ENCODE measurements around the gene ENKUR. TPM values are rescaled to one million over a fixed set of nuclear protein-coding genes. Genes with fewer than 3 reads are reported as not detected.

ENKUR gene
- total RNA-seq, 3 donors from 2014 or later (not counting 1 experiment from before 2014, with no cell fraction given) = 0.48 to 3.0 (median 0.73) TPM

- Mint-ChIP-seq H3K27me3 (ENCODE audit: low read depth in 2 of 2) (no peaks in the 10 kb centered on the region), H3K36me3 (no peaks in the 10 kb centered on the region), H3K4me3 (no peak overlapping the region), H3K27ac (no peak overlapping the region), H3K9me3 (no peaks in the 10 kb centered on the region), H3K4me1 (no peaks in the 10 kb centered on the region)
- Histone ChIP-seq H3K4me1 (ENCODE audit: control insufficient read depth, insufficient read depth, low read length) (no peaks in the 10 kb centered on the region), H3K27ac (ENCODE audit: low read length) (no peak overlapping the region), H3K36me3 (ENCODE audit: control insufficient read depth, insufficient read depth, low read length) (no peaks in the 10 kb centered on the region), H3K9me3 (ENCODE audit: control insufficient read depth, insufficient read depth, low read length) (no peaks in the 10 kb centered on the region), H3K4me3 (ENCODE audit: low read length) (no peak overlapping the region), H3K27me3 (ENCODE audit: control insufficient read depth, insufficient read depth, low read length) (no peaks in the 10 kb centered on the region)
- intact Hi-C loops (cut with micrococcal nuclease) = no loop called here
- ATAC-seq (no peak), DNase-seq (no peak)
- WGBS (ENCODE audit: insufficient coverage) = 96% methylated on average over 7 of the region's 8 CpGs
- no peak for TF ChIP-seq CTCF (IDR thresholded peaks at IDR 0.05)
Observed at GRCh38 chr10:25024528-25024927, 8.6 kb upstream of the ENKUR start.

GRCh38 chr10:25023278-25023677 lies 7.3 kb upstream of the ENKUR start:
- Mint-ChIP-seq H3K36me3 (no peaks in the 10 kb centered on the region), H3K4me3 (no peak overlapping the region), H3K9me3 (no peaks in the 10 kb centered on the region), H3K27ac (no peak overlapping the region), H3K27me3 (ENCODE audit: low read depth in 2 of 2) (no peaks in the 10 kb centered on the region), H3K4me1 (no peaks in the 10 kb centered on the region)
- Histone ChIP-seq H3K27me3 (ENCODE audit: control insufficient read depth, insufficient read depth, low read length) (no peaks in the 10 kb centered on the region), H3K4me1 (ENCODE audit: control insufficient read depth, insufficient read depth, low read length) (no peaks in the 10 kb centered on the region), H3K4me3 (ENCODE audit: low read length) (no peak overlapping the region), H3K9me3 (ENCODE audit: control insufficient read depth, insufficient read depth, low read length) (no peaks in the 10 kb centered on the region), H3K36me3 (ENCODE audit: control insufficient read depth, insufficient read depth, low read length) (no peaks in the 10 kb centered on the region), H3K27ac (ENCODE audit: low read length) (no peak overlapping the region)
- 56% methylated on average over 3 of the region's 3 CpGs for WGBS (ENCODE audit: insufficient coverage)
- DNase-seq (no peak), ATAC-seq (no peak)
- no peak for TF ChIP-seq CTCF (IDR thresholded peaks at IDR 0.05)
- intact Hi-C loops (cut with micrococcal nuclease) = no loop called here

GRCh38 chr10:25018703-25019102 lies 2.7 kb upstream of the ENKUR start:
- intact Hi-C loops (cut with micrococcal nuclease) = no loop called here
- H3K27ac ChIP-seq (ENCODE audit: low read length) = no peak overlapping the region
- Mint-ChIP-seq H3K4me1 (peaks cover 20 to 21% of the 10 kb centered on the region in 2 donors), H3K9me3 (no peaks in the 10 kb centered on the region), H3K27ac (no peak overlapping the region), H3K36me3 (no peaks in the 10 kb centered on the region), H3K27me3 (ENCODE audit: low read depth in 2 of 2) (no peaks in the 10 kb centered on the region), H3K4me3 (no peak overlapping the region)
- TF ChIP-seq CTCF (IDR thresholded peaks at IDR 0.05) = no peak
- no peak for DNase-seq
- H3K4me1 ChIP-seq (ENCODE audit: control insufficient read depth, insufficient read depth, low read length) = peaks cover 8% of the 10 kb centered on the region
- H3K4me3 ChIP-seq (ENCODE audit: low read length) = no peak overlapping the region
- no peaks in the 10 kb centered on the region for H3K27me3 ChIP-seq (ENCODE audit: control insufficient read depth, insufficient read depth, low read length)
- 100% methylated on average over 3 of the region's 3 CpGs for WGBS (ENCODE audit: insufficient coverage)
- no peaks in the 10 kb centered on the region for H3K36me3 ChIP-seq (ENCODE audit: control insufficient read depth, insufficient read depth, low read length)
- H3K9me3 ChIP-seq (ENCODE audit: control insufficient read depth, insufficient read depth, low read length) = no peaks in the 10 kb centered on the region
- ATAC-seq = no peak

- DNase-seq (peak in 1 of 2 donors; percentile 4), ATAC-seq (no peak)
- WGBS (ENCODE audit: insufficient coverage) = over 99% methylated on average over 5 of the region's 6 CpGs
- intact Hi-C loops (cut with micrococcal nuclease) = no loop called here
- H3K27ac ChIP-seq (ENCODE audit: low read length) = peak overlapping the region; percentile 73
- no peaks in the 10 kb centered on the region for H3K27me3 Mint-ChIP-seq (ENCODE audit: low read depth in 2 of 2)
- H3K4me1 ChIP-seq (ENCODE audit: control insufficient read depth, insufficient read depth, low read length) = peaks cover 8% of the 10 kb centered on the region
- peaks cover 20 to 21% of the 10 kb centered on the region in 2 donors for H3K4me1 Mint-ChIP-seq
- peak overlapping the region; percentile 98 for H3K4me3 Mint-ChIP-seq
- no peaks in the 10 kb centered on the region for H3K36me3 Mint-ChIP-seq
- no peaks in the 10 kb centered on the region for H3K27me3 ChIP-seq (ENCODE audit: control insufficient read depth, insufficient read depth, low read length)
- no peaks in the 10 kb centered on the region for H3K36me3 ChIP-seq (ENCODE audit: control insufficient read depth, insufficient read depth, low read length)
- no peaks in the 10 kb centered on the region for H3K9me3 Mint-ChIP-seq
- peak overlapping the region; percentile 95 to 99 for H3K27ac Mint-ChIP-seq
- no peak for TF ChIP-seq CTCF (IDR thresholded peaks at IDR 0.05)
- H3K9me3 ChIP-seq (ENCODE audit: control insufficient read depth, insufficient read depth, low read length) = no peaks in the 10 kb centered on the region
- no peak overlapping the region for H3K4me3 ChIP-seq (ENCODE audit: low read length)
Observed at GRCh38 chr10:25017661-25018060, 1.7 kb upstream of the ENKUR start.
